ES-I3 (cell line): ENCODE measurements around the gene FNDC10.
A peak's percentile ranks its signal among the peaks of the same experiment; 100 is the strongest.

Experiments
- H3K36me3 ChIP-seq: 2 replicates; pipeline ENCODE4 v1.6.1; 2013; ENCODE audit warnings: mild to moderate bottlenecking, low read length, control low read depth, moderate library complexity; ENCODE audit not compliant: insufficient read depth
- H3K4me1 ChIP-seq: 2 replicates; pipeline ENCODE4 v1.6.1; 2013; ENCODE audit warnings: mild to moderate bottlenecking, control low read depth, low read length; ENCODE audit not compliant: insufficient read depth
- H3K9ac ChIP-seq: 2 replicates; pipeline ENCODE4 v1.6.1; 2013; ENCODE audit warnings: low read depth, mild to moderate bottlenecking, low read length, moderate library complexity
- H3K9me3 ChIP-seq: 2 replicates; pipeline ENCODE4 v1.6.1; 2013; ENCODE audit warnings: mild to moderate bottlenecking, low read length, moderate library complexity; ENCODE audit not compliant: control insufficient read depth, insufficient read depth

Gene FNDC10

DNA sequence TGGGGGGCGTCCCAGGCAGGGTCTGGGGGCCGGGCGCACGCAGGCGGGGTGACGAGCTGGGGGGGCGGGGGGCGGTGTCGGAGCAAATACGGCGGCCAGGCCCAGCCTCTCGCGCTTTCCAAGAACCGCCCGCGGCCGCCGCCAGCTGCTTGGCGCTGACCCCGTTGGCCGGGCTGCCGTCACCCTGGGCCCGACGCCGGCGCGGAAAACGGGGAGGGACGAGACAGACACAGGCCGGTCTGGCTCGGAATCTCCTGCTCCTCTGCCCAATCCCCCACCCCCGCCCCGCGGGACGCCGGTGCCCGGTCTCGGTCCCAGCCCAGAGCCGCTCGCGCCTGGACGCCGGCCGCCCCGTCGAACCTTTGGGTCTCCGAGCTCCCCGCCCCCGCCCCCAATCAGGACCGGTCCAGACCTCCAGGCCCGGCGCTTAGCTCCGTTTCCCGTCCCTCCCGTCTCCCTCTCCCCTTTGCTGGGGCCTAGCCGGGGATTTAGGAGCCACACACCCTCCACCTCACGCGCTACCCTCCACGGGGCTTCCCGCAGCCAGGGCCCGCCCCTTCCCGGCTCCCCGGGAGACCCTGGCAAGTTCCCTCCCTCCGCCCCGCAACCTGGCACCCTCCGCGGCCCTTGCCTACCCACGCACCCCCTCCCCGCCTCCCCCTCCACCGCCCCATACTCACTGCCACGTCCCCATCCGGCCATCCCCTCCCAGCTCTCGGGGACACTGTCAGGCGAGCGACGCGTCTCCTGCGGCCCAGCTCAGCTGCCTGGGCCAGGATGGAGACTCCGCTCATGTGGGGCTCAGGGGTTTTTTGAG is 31.2 kb upstream of the FNDC10 start:
- no peaks in the 10 kb centered on the region for H3K4me1 ChIP-seq
- peak overlapping the region; percentile 54 for H3K9ac ChIP-seq
- H3K36me3 ChIP-seq = no peaks in the 10 kb centered on the region
- H3K9me3 ChIP-seq = no peaks in the 10 kb centered on the region

DNA sequence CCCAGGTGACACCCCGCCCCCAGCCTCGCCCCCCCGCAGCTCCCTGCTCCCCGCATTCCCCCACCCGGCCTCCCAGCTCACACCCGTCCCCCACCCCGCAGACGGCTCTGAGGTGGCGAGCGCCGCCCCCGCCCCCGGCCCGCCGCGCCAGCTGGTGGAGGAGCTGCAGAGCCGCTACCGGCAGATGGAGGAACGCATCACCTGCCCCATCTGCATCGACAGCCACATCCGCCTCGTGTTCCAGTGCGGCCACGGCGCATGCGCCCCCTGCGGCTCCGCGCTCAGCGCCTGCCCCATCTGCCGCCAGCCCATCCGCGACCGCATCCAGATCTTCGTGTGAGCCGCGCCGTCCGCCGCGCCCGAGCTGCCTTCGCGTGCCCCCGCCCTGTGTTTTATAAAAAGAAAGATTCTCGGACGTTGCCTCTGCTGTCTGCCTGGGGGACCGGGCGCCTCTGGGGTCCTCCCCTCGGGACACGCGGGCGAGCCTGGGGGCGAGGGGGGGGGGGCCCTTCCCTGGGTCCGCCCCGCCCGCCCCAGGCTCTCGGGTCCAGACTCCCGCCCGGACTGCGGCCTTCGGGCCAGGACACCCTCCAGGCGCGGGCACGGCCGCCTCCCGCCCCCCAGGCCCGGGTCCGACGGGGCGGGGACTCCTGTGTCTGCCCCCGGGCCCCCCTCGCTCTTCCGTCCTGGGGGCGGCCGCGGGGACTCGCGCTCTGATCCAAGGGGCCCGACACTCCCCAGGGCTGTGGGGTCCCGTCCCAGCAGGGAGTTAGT is 30.4 kb upstream of the FNDC10 start:
- H3K4me1 ChIP-seq = no peaks in the 10 kb centered on the region
- no peaks in the 10 kb centered on the region for H3K9me3 ChIP-seq
- H3K9ac ChIP-seq = no peak overlapping the region; the same call in 1 of the 2 replicates
- no peaks in the 10 kb centered on the region for H3K36me3 ChIP-seq

GRCh38 chr1:1629430-1630190 is 29.7 kb upstream of the FNDC10 start:
- peak overlapping the region; percentile 38; the same call in 1 of the 2 replicates for H3K9ac ChIP-seq

GRCh38 chr1:1628754-1629429 is 29.0 kb upstream of the FNDC10 start:
- peak overlapping the region; percentile 38; the same call in 1 of the 2 replicates for H3K9ac ChIP-seq
- no peaks in the 10 kb centered on the region for H3K9me3 ChIP-seq
- no peaks in the 10 kb centered on the region for H3K4me1 ChIP-seq
- no peaks in the 10 kb centered on the region for H3K36me3 ChIP-seq

More at GRCh38 chr1:1629430-1630190, 29.7 kb upstream of the FNDC10 start:
- Histone ChIP-seq H3K4me1 (no peaks in the 10 kb centered on the region), H3K9me3 (no peaks in the 10 kb centered on the region), H3K36me3 (no peaks in the 10 kb centered on the region)

- Histone ChIP-seq H3K4me1 (no peaks in the 10 kb centered on the region), H3K36me3 (no peaks in the 10 kb centered on the region), H3K9ac (no peak overlapping the region), H3K9me3 (no peaks in the 10 kb centered on the region)
Measured at GRCh38 chr1:1627829-1628753, 28.2 kb upstream of the FNDC10 start.

- no peak overlapping the region for H3K9ac ChIP-seq
- no peaks in the 10 kb centered on the region for H3K9me3 ChIP-seq
- H3K36me3 ChIP-seq = no peaks in the 10 kb centered on the region
- H3K4me1 ChIP-seq = no peaks in the 10 kb centered on the region
Measured at GRCh38 chr1:1627261-1627828, 27.4 kb upstream of the FNDC10 start.

- no peak overlapping the region for H3K9ac ChIP-seq
- H3K4me1 ChIP-seq = no peaks in the 10 kb centered on the region
Measured at GRCh38 chr1:1626207-1627141, 26.5 kb upstream of the FNDC10 start.

DNA sequence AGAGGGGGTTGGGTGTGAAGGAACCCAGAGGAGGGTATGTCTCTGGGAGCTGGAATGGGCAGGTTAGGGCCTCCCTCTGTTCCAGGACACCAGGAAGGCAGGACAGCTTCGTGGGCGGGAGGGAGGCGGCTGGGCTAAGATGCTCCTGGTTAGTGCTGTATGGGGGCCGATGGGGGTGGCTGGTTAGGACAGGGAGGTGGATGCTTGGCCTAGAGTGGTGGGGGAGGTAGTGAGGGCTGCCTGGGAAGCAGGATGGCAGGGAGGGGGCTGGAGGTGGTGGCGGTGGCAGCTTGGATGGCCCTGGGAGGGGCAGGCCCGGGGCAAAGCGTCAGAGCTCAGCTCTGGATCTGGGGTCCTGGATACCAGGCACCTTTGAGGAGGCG is 25.9 kb upstream of the FNDC10 start:
- H3K4me1 ChIP-seq = no peaks in the 10 kb centered on the region
- no peaks in the 10 kb centered on the region for H3K36me3 ChIP-seq
- H3K9ac ChIP-seq = no peak overlapping the region

More at GRCh38 chr1:1626207-1627141, 26.5 kb upstream of the FNDC10 start:
- no peaks in the 10 kb centered on the region for H3K36me3 ChIP-seq
- H3K9me3 ChIP-seq = no peaks in the 10 kb centered on the region

GRCh38 chr1:1625404-1625775 is 25.5 kb upstream of the FNDC10 start:
- H3K36me3 ChIP-seq = no peaks in the 10 kb centered on the region
- H3K9ac ChIP-seq = no peak overlapping the region
- no peaks in the 10 kb centered on the region for H3K4me1 ChIP-seq
- H3K9me3 ChIP-seq = no peaks in the 10 kb centered on the region

More for the DNA sequence above, 25.9 kb upstream of the FNDC10 start:
- no peaks in the 10 kb centered on the region for H3K9me3 ChIP-seq

DNA sequence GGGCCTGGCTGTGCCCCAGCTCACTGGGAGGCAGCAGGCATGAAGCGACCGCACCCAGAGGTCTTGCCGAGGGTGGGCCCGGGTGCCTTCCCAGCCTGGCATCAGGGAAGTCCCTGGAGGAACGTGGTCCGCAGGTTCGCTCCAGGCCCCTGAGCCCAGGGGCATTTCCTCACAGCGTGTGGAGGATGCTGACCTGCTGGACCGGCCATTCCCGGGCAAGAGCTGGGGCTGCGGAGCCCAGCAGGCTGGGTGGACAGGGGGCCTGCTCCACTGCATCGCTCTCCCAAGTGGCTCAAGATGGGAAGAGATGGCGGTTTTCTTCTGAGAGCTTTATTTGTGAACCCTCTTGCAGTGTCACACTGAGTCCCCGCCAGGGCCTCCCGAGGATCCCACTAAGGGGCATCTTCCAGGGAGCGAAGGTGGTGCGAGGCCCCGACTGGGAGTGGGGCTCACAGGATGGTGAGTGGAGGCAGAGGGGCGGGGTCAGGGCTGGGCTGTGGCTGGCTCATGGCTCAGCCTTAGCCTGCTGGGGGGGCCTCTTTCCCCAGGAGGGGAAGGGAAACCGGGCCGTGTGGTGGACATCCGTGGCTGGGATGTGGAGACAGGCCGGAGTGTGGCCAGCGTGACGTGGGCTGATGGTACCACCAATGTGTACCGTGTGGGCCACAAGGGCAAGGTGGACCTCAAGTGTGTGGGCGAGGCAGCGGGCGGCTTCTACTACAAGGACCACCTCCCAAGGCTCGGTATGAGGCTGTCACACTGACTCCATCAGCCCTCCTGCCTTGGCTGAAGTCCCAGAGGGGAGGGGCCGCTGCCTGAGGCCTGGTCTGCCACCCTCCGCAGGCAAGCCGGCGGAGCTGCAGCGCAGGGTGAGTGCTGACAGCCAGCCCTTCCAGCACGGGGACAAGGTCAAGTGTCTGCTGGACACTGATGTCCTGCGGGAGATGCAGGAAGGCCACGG is 24.8 kb upstream of the FNDC10 start:
- no peaks in the 10 kb centered on the region for H3K36me3 ChIP-seq
- no peaks in the 10 kb centered on the region for H3K4me1 ChIP-seq
- H3K9me3 ChIP-seq = no peaks in the 10 kb centered on the region
- no peak overlapping the region for H3K9ac ChIP-seq

DNA sequence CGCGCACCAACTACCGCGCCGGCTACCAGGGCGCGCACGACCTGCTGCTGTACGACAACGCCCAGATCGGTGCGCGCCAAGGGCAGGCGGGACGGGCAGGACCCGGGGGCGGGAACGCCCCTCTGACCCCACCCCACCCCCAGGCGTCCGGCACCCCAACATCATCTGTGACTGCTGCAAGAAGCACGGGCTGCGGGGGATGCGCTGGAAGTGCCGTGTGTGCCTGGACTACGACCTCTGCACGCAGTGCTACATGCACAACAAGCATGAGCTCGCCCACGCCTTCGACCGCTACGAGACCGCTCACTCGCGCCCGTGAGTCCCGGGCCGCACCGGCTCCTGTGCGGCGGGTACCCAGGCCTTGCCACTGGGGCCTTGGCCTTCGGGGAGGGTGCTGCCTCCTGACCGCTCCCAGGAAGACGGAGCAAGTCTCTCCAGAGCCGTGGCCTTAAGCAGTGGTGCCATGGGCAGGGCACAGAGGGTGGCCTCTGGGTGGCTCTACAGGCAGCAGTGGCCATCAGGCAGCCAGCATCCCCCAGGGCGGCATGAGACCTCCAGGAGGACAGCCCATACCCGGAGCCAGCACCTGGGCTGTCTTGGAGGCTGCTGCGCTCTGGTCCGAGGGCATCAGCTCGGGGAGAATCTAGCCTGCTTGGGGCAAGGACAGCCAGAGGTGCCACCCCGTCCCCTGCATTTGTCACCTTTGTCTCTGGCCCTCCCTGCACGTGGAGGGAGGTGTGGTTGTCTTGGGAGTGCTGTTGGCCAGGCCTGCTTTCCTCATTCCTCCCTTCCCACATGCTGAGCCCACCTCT is 23.9 kb upstream of the FNDC10 start:
- Histone ChIP-seq H3K9me3 (no peaks in the 10 kb centered on the region), H3K9ac (no peak overlapping the region), H3K36me3 (no peaks in the 10 kb centered on the region), H3K4me1 (no peaks in the 10 kb centered on the region)
